Measurements from ENCODE around the gene RFFL. TPM values are rescaled to one million over a fixed set of nuclear protein-coding genes. Genes with fewer than 3 reads are reported as not detected.
"Not testable (repeated sequence)": the region's sequence is repeated elsewhere in the genome, so short reads cannot be mapped to it uniquely, and the experiment has no call there.

Gene RFFL
- polyA plus RNA-seq, 2 of the 4 experiments (the other 2 are of a cell fraction): 22.7 to 35.5 TPM

- TF ChIP-seq HOXB13 (CRISPR knock-in tag; IDR thresholded peaks at IDR 0.05; ENCODE audit: low read depth): 0 out of 2 replicates have a peak, but pooled peaks have one; percentile 40
- peak; percentile 92 to 95 for TF ChIP-seq JUN (IDR thresholded peaks at IDR 0.05)
- no peak for TF ChIP-seq SREBF2 (IDR thresholded peaks at IDR 0.05)
- TF ChIP-seq EHMT2 (IDR thresholded peaks at IDR 0.05; ENCODE audit: low read depth): no peak
- TF ChIP-seq JUNB (IDR thresholded peaks at IDR 0.05): peak; percentile 84
- TF ChIP-seq BHLHE40 (IDR thresholded peaks at IDR 0.05; ENCODE audit: low read depth, low read length): no peak
- no peak for TF ChIP-seq ELK1 (IDR thresholded peaks at IDR 0.05; ENCODE audit: low read depth, low read length)
- TF ChIP-seq POLR2AphosphoS2 (conservative IDR thresholded peaks at IDR 0.05; ENCODE audit: low read length): no peak
- no peak for TF ChIP-seq MAZ (IDR thresholded peaks at IDR 0.05; ENCODE audit: borderline replicate concordance, low read depth, low read length)
- peak; percentile 99 to 100 for TF ChIP-seq CEBPB (IDR thresholded peaks at IDR 0.05)
- no peak for TF ChIP-seq USF2 (IDR thresholded peaks at IDR 0.05)
- no peak for TF ChIP-seq CHD2 (IDR thresholded peaks at IDR 0.05; ENCODE audit: low read length, partially characterized antibody)
- peak; percentile 22; the same call in 1 of the 2 replicates for TF ChIP-seq ATOH8 (CRISPR knock-in tag; IDR thresholded peaks at IDR 0.05; ENCODE audit: low read depth)
- peak; percentile 86 for TF ChIP-seq MAX (IDR thresholded peaks at IDR 0.05)
- 0 out of 2 replicates have a peak, but pooled peaks have one; percentile 11 for TF ChIP-seq ZSCAN20 (CRISPR knock-in tag; IDR thresholded peaks at IDR 0.05)
- no peak for TF ChIP-seq CBX2 (IDR thresholded peaks at IDR 0.05; ENCODE audit: borderline replicate concordance, low read depth)
- TF ChIP-seq E2F6 (IDR thresholded peaks at IDR 0.05; ENCODE audit: borderline replicate concordance, low read depth): no peak; the same call in 1 of the 2 replicates
- TF ChIP-seq POLR2A (IDR thresholded peaks at IDR 0.05; ENCODE audit: low read length): peak; percentile 31
- TF ChIP-seq KDM5A (IDR thresholded peaks at IDR 0.05): no peak
- no peak for TF ChIP-seq NR3C1 (IDR thresholded peaks at IDR 0.05)
These were observed at the start of gene RFFL (continued) for GRCh38 chr17:35063514-35064223.

- H3K4me1 ChIP-seq; H3K27ac ChIP-seq; FAIRE-seq; POLR2A ChIA-PET; H3K4me2 ChIP-seq; ATAC-seq; H3K9me3 ChIP-seq; H3K4me3 ChIP-seq; DNase-seq (ENCODE audit: low read depth in 1 of 2, low spot score in 1 of 2): not testable (repeated sequence)
- CTCF ChIA-PET: interaction anchor here (0.9 to 2.5 kb wide), 8 partner anchors 8 to 653 kb away, joined by 3 to 13 read pairs (median 4); no protein-coding TSS in a partner anchor
- WGBS (ENCODE audit: missing lambda C conversion rate): 97% methylated on average over 17 of the region's 17 CpGs
These were observed 47.3 kb upstream of the RFFL start for GRCh38 chr17:35110791-35111190.

GRCh38 chr17:35104844-35105450, 41.4 kb upstream of the RFFL start:
- 95% methylated on average over 5 of the region's 5 CpGs for WGBS (ENCODE audit: missing lambda C conversion rate)
- no peak overlapping the region for H3K27ac ChIP-seq
- no peaks in the 10 kb centered on the region for H3K9me3 ChIP-seq
- H3K4me2 ChIP-seq: no peak overlapping the region
- ATAC-seq: no peak
- CTCF ChIA-PET: interaction anchor here (0.9 to 6.7 kb wide), 5 partner anchors 11 to 106 kb away, joined by 4 to 37 read pairs (median 7); partner anchors contain the start of genes FNDC8 and RAD51D
- no peak for FAIRE-seq
- POLR2A ChIA-PET: no interaction called here
- DNase-seq (ENCODE audit: low read depth in 1 of 2, low spot score in 1 of 2): no peak
- no peaks in the 10 kb centered on the region for H3K4me1 ChIP-seq
- no peak overlapping the region for H3K4me3 ChIP-seq
- no peak for TF ChIP-seq PBX3 (IDR thresholded peaks at IDR 0.05)
- TF ChIP-seq REST (IDR thresholded peaks at IDR 0.05): no peak
- no peak for TF ChIP-seq NR3C1 (IDR thresholded peaks at IDR 0.05)
- no peak for TF ChIP-seq RAD21 (conservative IDR thresholded peaks at IDR 0.05 in 1 of 2, IDR thresholded peaks at IDR 0.05 in 1 of 2)
- no peak for TF ChIP-seq BCL3 (IDR thresholded peaks at IDR 0.05)
